UCSD-AML1 (cell line): ENCODE results near the gene ZNF140.

Experiments used
- DNase-seq: peaks from one replicate; lab custom pipeline; 2025; ENCODE audit not compliant: unreplicated experiment; lab: John Stamatoyannopoulos, UW

The ZNF140 gene

DNA sequence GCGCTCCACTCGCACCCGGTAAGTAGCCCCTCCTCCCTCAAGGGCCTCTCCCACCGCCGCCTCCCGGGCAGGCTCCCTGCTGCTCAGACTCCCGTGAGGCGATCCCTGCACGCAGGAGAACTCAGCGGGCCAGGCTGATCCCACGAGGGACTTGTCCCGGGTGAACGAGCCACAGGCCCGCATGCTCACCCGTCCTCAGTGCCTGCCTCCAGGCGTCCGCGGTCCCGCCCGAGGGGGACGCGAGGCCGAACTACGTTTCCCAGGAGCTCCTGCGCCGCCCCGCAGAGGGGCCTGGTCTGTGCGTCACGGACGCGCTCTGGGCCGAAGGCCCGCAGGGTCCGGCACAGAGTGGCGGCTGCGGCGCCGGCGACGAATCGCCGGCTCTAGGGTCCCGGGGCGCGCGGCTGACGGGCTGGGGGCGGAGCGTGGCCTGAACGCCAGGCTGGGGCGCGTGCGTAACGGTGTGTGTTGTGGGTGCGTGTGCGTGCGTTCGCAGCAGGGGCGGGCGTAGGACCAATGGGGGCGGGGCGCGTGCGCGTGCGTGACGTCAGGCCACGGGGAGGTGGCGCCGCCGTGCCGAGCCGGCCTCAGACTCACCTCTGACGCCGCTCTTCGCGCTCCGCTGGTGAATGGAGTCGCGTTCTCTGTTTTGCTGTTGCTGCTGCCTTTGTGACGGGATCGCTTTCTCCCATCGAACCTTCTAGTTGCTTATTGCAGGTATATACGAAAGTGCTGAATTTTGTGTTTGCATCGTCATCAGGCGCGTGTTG, 49.5 kb downstream of the ZNF140 start, which contains the start of the genes ZNF10 and ZNF891:
Gene ZNF10 (plus strand): TSS at position 590 of the 770 bp plus-strand sequence. CDS start 13,866 bp downstream, outside the sequence.
Gene ZNF891 (minus strand): TSS at position 237 of the 770 bp plus-strand sequence. CDS start 8,356 bp downstream, outside the sequence.
- peak; percentile 98 for DNase-seq

DNA sequence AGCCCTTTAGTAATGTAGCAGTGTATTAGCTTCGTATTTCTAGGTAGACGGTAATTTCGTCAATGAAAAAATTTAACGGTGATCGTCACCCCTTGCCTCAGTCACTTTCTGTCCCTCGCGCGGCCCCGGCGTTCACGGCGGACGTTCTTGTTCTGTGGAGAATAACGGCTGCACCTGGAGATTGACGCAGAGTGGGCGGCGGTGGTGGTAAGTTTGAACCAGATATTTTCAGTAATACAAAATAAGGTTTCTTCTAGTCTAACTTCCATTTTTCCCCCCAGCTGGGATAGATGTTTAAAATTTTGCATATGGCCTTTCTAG, 50.0 kb downstream of the ZNF140 start:
- DNase-seq, result peak; percentile 62

DNA sequence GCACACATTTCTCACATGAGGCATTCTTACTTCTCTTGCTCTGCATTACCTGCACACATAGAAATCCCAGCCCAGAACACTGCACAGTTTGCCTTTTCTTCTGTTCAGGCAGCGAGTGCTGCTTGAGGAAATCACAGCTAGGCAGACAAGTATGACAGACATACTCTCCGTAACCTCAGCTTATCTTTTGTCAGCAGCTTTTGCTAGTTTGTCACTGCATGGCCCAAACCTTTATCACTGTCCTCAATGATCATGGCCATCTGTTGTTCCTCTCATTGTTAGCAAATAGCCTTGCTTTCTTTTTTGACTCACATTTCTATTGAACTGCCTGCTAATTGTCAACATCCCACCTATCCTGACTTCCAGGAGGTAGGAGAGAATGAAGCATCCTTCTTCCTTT, 55.0 kb downstream of the ZNF140 start:
- no peak for DNase-seq

DNA sequence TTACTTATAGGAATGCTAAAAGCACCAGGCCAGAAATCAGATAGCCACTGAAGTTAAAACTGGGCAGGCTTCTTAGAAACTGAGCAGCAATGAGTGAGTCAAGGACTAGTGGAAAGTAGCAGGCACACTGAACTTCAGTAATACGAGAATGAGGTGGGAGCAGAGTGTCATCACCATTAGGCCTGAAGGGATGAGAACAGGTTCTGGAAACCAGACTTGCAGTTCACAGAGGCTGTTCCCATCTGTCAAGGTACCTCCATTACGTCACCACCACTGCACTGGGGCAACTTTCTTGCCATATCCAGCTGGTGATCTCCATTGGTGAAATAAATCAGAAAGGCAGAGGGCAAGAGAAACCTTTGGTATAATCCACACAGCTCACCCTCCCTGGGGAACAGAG, 65.3 kb downstream of the ZNF140 start:
- DNase-seq, result no peak

DNA sequence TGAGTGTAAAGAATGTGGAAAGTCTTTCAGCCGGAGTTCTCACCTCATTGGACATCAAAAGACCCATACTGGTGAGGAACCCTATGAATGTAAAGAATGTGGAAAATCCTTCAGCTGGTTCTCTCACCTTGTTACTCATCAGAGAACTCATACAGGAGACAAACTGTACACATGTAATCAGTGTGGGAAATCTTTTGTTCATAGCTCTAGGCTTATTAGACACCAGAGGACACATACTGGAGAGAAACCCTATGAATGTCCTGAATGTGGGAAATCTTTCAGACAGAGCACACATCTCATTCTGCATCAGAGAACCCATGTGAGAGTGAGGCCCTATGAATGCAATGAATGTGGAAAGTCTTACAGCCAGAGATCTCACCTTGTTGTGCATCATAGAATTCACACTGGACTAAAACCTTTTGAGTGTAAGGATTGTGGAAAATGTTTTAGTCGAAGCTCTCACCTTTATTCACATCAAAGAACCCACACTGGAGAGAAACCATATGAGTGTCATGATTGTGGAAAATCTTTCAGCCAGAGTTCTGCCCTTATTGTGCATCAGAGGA, 75.5 kb downstream of the ZNF140 start:
- DNase-seq, result no peak
